ENCODE results near the gene MAP2K5. TPM values are rescaled to one million over a fixed set of nuclear protein-coding genes. Genes with fewer than 3 reads are reported as not detected.

MAP2K5 gene
- total RNA-seq, 2 donors from 2014 or later, result 7.4 to 10.2 TPM

DNA sequence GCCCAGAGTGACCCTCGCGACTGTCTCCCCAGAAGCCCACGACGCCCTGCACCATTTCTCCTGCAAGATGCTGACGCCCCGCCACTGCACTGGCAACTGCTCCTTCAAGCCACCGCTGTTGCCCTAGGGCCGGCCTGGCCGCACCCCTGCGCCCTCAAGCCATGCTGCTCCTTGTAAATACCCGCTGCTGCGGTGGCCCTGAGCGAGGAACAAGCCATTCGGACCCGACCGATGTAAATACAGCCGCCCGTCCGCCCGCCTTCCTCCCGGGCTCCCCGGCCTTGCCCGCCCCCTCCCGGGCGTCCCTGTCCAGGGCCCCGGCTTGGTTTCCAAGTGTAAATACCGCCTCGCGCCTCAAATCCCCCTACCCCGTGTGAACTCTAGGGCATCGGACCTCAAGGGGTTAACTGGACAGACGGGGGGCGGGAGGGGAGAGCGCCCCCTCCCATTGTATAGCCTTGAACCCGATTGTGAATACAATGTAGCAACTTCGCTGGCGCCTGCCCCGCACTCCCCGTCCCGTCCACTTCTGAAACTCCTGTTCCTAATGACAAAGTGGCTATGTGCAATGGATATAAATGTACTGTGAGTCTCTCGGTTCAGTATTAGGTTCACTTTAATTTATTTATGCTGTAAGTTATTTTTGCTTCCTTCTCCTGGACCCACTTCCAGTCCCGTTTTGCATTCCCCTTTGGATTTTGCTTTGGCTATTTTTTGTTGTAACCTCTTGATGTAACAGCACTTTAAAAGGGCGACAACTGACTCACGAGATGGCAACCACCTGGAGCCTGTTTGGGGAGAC is 291.4 kb downstream of the MAP2K5 start:
- ATAC-seq (ENCODE audit: insufficient number of reproducible peaks, low FRiP score, low read depth), result no peak
- peak overlapping the region; percentile 66 for H3K4me3 ChIP-seq
- DNase-seq (ENCODE audit: low spot score), result no peak
- no peak overlapping the region for H3K27ac ChIP-seq
- peaks cover 43% of the 10 kb centered on the region for H3K27me3 ChIP-seq (replicated peaks; ENCODE audit: insufficient read depth)
- no peaks in the 10 kb centered on the region for H3K9me3 ChIP-seq
- peak; percentile 21 for TF ChIP-seq CTCF (IDR thresholded peaks at IDR 0.05)
- no peaks in the 10 kb centered on the region for H3K36me3 ChIP-seq
- peaks cover 32 to 51% of the 10 kb centered on the region in 2 donors for H3K4me1 ChIP-seq (ENCODE audit: control insufficient read depth in 1 of 2, low read depth in 2 of 2)

DNA sequence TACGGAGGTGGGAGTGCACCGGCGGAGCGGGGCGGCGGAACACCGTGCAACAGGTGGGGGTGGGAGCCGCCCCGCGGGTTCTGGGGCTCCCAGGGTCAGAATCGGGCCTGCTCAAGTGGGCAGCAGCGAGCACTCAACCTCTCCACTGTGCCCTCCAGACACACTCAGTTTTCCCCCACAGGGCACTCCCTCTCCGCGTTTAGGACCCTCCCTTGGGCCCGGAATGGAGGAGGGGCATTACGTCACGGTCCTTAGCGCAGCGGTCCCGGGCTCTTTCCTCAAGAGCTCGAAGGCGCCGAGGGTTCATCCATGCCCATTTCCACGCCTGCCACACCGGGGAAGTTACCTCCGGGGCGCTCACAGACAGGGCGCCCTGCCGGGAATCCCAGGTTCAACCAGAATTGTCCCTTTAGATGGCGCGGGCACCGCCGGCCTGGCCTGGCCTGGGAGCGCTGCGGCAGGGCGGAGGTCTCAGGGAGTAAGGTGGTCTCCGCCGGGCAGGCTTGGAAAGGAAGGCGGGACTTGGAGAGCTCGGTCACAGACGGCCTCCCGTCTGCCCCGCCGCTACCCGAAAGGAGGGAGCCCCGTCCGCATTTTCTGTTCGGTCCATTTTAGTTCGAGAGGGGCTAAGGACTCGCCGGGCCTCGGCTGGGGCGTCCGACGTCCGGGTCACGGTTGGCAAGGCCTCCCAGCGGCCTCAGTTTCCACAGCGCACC is 292.2 kb downstream of the MAP2K5 start:
- TF ChIP-seq CTCF (IDR thresholded peaks at IDR 0.05), result no peak
- H3K36me3 ChIP-seq, result no peaks in the 10 kb centered on the region
- no peak overlapping the region for H3K27ac ChIP-seq
- H3K9me3 ChIP-seq, result no peaks in the 10 kb centered on the region
- ATAC-seq (ENCODE audit: insufficient number of reproducible peaks, low FRiP score, low read depth), result no peak
- peak overlapping the region; percentile 66 for H3K4me3 ChIP-seq
- H3K27me3 ChIP-seq (replicated peaks; ENCODE audit: insufficient read depth), result peaks cover 39% of the 10 kb centered on the region
- peaks cover 30 to 51% of the 10 kb centered on the region in 2 donors for H3K4me1 ChIP-seq (ENCODE audit: control insufficient read depth in 1 of 2, low read depth in 2 of 2)
- DNase-seq (ENCODE audit: low spot score), result no peak

DNA sequence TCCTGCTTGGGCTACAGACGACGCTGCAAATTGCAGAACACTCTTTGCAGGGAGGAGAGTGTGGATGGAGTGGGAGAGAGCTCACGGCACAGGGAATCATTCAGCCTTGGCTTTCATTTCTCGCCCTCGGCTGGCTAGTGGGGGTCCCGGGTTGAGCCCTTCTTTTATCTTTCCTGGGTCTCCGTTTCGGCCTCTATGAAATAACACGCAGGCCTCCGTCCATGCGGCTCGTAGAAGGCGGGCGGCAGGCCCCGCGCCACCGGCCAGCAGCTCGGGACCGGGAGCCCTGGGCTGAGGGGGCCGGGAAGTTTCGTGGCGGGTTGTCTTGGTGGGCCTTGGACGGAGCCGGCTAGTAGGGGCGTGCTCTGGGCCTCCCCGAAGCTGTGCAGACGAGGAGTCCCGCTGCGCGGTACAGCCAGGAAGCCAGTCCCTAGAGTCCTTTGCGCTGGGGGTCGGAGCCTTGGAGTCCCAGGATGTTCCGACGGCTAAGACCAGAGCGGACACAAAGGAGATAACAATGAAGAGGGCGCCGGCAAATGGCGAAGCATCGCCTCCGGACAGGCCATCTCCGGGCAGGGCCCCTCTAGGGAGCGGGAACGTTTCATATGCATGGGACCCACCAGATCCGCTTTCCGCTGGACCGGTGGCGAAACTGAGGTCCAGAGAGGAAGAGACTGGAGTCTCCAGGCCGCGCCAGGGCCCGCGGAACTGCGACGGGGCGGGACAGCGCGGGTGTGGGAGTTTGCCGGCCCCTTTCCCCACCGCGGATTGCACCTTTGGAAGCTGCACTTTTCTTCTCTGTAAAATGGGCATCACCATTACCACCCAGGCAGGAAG is 293.0 kb downstream of the MAP2K5 start:
- H3K9me3 ChIP-seq, result no peaks in the 10 kb centered on the region
- H3K27ac ChIP-seq, result no peak overlapping the region
- no peaks in the 10 kb centered on the region for H3K36me3 ChIP-seq
- ATAC-seq (ENCODE audit: insufficient number of reproducible peaks, low FRiP score, low read depth) (no peak), DNase-seq (ENCODE audit: low spot score) (no peak)
- peak overlapping the region; percentile 66 for H3K4me3 ChIP-seq
- TF ChIP-seq CTCF (IDR thresholded peaks at IDR 0.05), result no peak
- peaks cover 31% of the 10 kb centered on the region for H3K27me3 ChIP-seq (replicated peaks; ENCODE audit: insufficient read depth)
- peaks cover 30 to 51% of the 10 kb centered on the region in 2 donors for H3K4me1 ChIP-seq (ENCODE audit: control insufficient read depth in 1 of 2, low read depth in 2 of 2)

DNA sequence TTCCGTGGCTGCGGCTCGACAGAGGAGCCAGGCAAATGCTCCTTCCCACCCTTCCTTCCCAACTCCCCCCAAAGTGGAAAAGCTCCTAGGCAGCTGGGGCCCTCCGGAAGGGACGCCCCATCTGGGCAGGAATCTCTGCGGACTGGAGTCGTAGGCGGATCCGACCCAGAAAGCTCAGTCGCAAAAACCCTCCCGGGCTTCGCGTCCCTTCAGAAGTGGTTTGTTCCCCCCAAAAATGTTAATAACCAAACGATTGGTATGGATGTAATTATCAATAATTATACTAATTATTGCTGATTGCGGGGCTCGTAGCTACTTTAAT is 293.6 kb downstream of the MAP2K5 start:
- H3K4me3 ChIP-seq, result peak overlapping the region; percentile 66
- H3K27me3 ChIP-seq (replicated peaks; ENCODE audit: insufficient read depth), result peaks cover 25% of the 10 kb centered on the region
- no peaks in the 10 kb centered on the region for H3K9me3 ChIP-seq
- TF ChIP-seq CTCF (IDR thresholded peaks at IDR 0.05), result no peak
- no peak for DNase-seq (ENCODE audit: low spot score)
- no peaks in the 10 kb centered on the region for H3K36me3 ChIP-seq
- peaks cover 30 to 51% of the 10 kb centered on the region in 2 donors for H3K4me1 ChIP-seq (ENCODE audit: control insufficient read depth in 1 of 2, low read depth in 2 of 2)
- ATAC-seq (ENCODE audit: insufficient number of reproducible peaks, low FRiP score, low read depth), result no peak
- no peak overlapping the region for H3K27ac ChIP-seq

DNA sequence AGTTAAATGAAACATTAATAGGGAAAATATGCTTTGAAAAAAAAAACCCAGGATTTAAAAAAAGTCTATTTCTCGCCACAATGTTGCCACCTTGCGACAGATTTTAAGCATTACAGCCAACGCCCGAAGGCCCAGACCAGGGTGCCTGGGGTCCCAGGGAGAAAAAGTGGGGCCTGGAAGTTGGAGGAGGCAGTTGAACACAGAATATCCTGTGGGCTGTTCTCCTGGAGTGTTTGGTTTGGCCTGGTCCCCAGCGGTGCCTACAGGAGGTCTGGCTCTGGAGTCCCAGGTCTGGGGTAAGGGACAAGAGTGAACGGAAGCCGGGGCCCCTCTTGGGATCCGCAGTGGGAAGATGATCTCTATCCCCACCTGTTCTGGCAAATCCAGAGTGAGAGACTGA is 294.0 kb downstream of the MAP2K5 start:
- TF ChIP-seq CTCF (IDR thresholded peaks at IDR 0.05), result peak; percentile 82
- no peak for DNase-seq (ENCODE audit: low spot score)
- no peak for ATAC-seq (ENCODE audit: insufficient number of reproducible peaks, low FRiP score, low read depth)
- peaks cover 30 to 54% of the 10 kb centered on the region in 2 donors for H3K4me1 ChIP-seq (ENCODE audit: control insufficient read depth in 1 of 2, low read depth in 2 of 2)
- H3K27me3 ChIP-seq (replicated peaks; ENCODE audit: insufficient read depth), result peaks cover 21% of the 10 kb centered on the region
- H3K9me3 ChIP-seq, result no peaks in the 10 kb centered on the region
- peak overlapping the region; percentile 66 for H3K4me3 ChIP-seq
- no peak overlapping the region for H3K27ac ChIP-seq
- H3K36me3 ChIP-seq, result no peaks in the 10 kb centered on the region
